K562 (cell line): ENCODE results near the gene MAST1. TPM values are rescaled to one million over a fixed set of nuclear protein-coding genes. Genes with fewer than 3 reads are reported as not detected.

Experiments
- ERF ChIP-seq: fragments of 450-650 bp; formaldehyde crosslinking; IDR thresholded peaks from 2 replicates; pipeline ENCODE4 v1.4.0; 2020; ENCODE audit warnings: mild to moderate bottlenecking, mixed read lengths
- HDGF ChIP-seq: fragments of 450-650 bp; IDR thresholded peaks from 2 replicates; pipeline ENCODE4 v1.6.1; 2016
- HMGN3 ChIP-seq: IDR thresholded peaks from 2 replicates; pipeline ENCODE4 v1.6.1; 2011; ENCODE audit warnings: borderline replicate concordance, low read depth, mild to moderate bottlenecking, mixed read lengths, low read length; ENCODE audit not compliant: insufficient read length; ENCODE audit errors: extremely low read depth
- JUN ChIP-seq, 2 experiments: sonication (generic) in 1 of 2; formaldehyde crosslinking in 1 of 2; IDR thresholded peaks; 2 replicates each; pipeline versions ENCODE4 v1.6.1 to v1.8.0; 2012 to 2022; ENCODE audit warnings: borderline replicate concordance in 2 of 2, mild to moderate bottlenecking in 2 of 2, improper control_type of control experiment in 1 of 2, low read depth in 1 of 2, low read length in 1 of 2, missing genetic modification reagents in 1 of 2
- JUND ChIP-seq, 2 experiments: IDR thresholded peaks; 2 replicates in 1 of 2; 3 replicates in 1 of 2; pipeline ENCODE4 v1.6.1; 2011; ENCODE audit warnings: borderline replicate concordance in 2 of 2, low read depth in 2 of 2, low read length in 2 of 2, improper control_type of control experiment in 1 of 2, missing biosample characterization in 1 of 2, missing genetic modification characterization in 1 of 2, missing genetic modification reagents in 1 of 2
- KLF13 ChIP-seq: fragments of 450-650 bp; IDR thresholded peaks from 2 replicates; pipeline ENCODE4 v1.6.1; 2016; ENCODE audit warnings: missing genetic modification characterization, low read depth, mild to moderate bottlenecking, missing compliant biosample characterization, moderate library complexity, borderline replicate concordance
- KLF16 ChIP-seq: IDR thresholded peaks from 2 replicates; pipeline ENCODE4 v1.6.1; 2016; ENCODE audit warnings: antibody characterized with exemption
- MTA3 ChIP-seq: fragments of 450-650 bp; formaldehyde crosslinking; IDR thresholded peaks from 2 replicates; pipeline ENCODE4 v1.6.1; 2017; ENCODE audit warnings: mild to moderate bottlenecking, borderline replicate concordance
- MYC ChIP-seq, 2 experiments: fragments of 250-450 bp in 1 of 2; sonication (Bioruptor Pico) in 1 of 2; IDR thresholded peaks; 2 replicates each; pipeline versions ENCODE4 v1.5.1 to v1.6.1; 2012 to 2021; ENCODE audit warnings: low read depth in 2 of 2, borderline replicate concordance in 1 of 2, improper control_type of control experiment in 1 of 2, low read length in 1 of 2, mild to moderate bottlenecking in 1 of 2, moderate library complexity in 1 of 2
- PHF21A ChIP-seq: fragments of 450-650 bp; IDR thresholded peaks from 2 replicates; pipeline ENCODE4 v1.6.1; 2017; ENCODE audit warnings: low read depth, borderline replicate concordance
- RNF2 ChIP-seq: sonication (generic); IDR thresholded peaks from 2 replicates; pipeline ENCODE4 v1.6.1; 2016
- SLC30A9 ChIP-seq: fragments of 250-450 bp; sonication (Bioruptor Pico); IDR thresholded peaks from 2 replicates; pipeline ENCODE4 v1.8.0; 2022; ENCODE audit warnings: mild to moderate bottlenecking, moderate library complexity
- SP1 ChIP-seq: sonication (generic); formaldehyde crosslinking; IDR thresholded peaks from 2 replicates; pipeline ENCODE4 v1.8.1; 2022; ENCODE audit warnings: mild to moderate bottlenecking, missing genetic modification reagents
- SRF ChIP-seq, 2 experiments: fragments of 250-450, 450-650 bp in 1 of 2; sonication (Bioruptor Pico) in 1 of 2; sonication (generic) in 1 of 2; formaldehyde crosslinking; IDR thresholded peaks; 2 replicates each; pipeline versions ENCODE4 v1.5.0 to v1.5.1; 2020 to 2022; ENCODE audit warnings: mild to moderate bottlenecking in 1 of 2, missing genetic modification reagents in 1 of 2
- ZBTB8A ChIP-seq: fragments of 450-650 bp; IDR thresholded peaks from 2 replicates; pipeline ENCODE4 v1.6.1; 2018; ENCODE audit warnings: mild to moderate bottlenecking, moderate library complexity; ENCODE audit not compliant: partially characterized antibody
- polyA plus RNA-seq, 8 experiments: library from polyadenylated mRNA; depleted of rRNA in 4 of 8; stranded (reverse) in 5 of 8; unstranded in 3 of 8; fragments of >200 nt; fragmentation: Nextera tagmentation in 2 of 8; fragmentation: Illumina TruSeq in 1 of 8; extraction: Ambion mirVana in 2 of 8; extraction: Trizol in 1 of 8; gene quantifications; 2 replicates each; pipeline versions ENCODE4 v1.2.1 to v1.2.3, GENCODE V29; 2011 to 2014; ENCODE audit warnings: inconsistent platforms in 1 of 8, missing spikeins in 1 of 8
- total RNA-seq, 7 experiments: library from RNA; depleted of rRNA in 6 of 7; stranded (reverse); fragments of >200 nt in 6 of 7; fragmentation: Illumina TruSeq in 2 of 7; extraction: Trizol in 2 of 7; gene quantifications; 2 replicates each; pipeline versions ENCODE4 v1.2.1 to v1.2.3, GENCODE V29; 2011 to 2021; ENCODE audit warnings: low replicate concordance in 1 of 7
- TF ChIP-seq, protein P1 (sequence below): fragments of 450-650 bp; IDR thresholded peaks from 2 replicates; pipeline ENCODE4 v1.6.1; 2016; ENCODE audit warnings: borderline replicate concordance
- TF ChIP-seq, protein P2 (sequence below): sonication (generic); formaldehyde crosslinking; IDR thresholded peaks from 2 replicates; pipeline ENCODE4 v1.9.0; 2022; ENCODE audit warnings: mild to moderate bottlenecking, missing genetic modification reagents
- TF ChIP-seq, protein P3 (sequence below): sonication (generic); formaldehyde crosslinking; IDR thresholded peaks from 2 replicates; pipeline ENCODE4 v1.8.0; 2022; ENCODE audit warnings: mild to moderate bottlenecking, missing genetic modification reagents
- TF ChIP-seq, protein P4 (sequence below), 3 experiments: IDR thresholded peaks in 2 of 3; conservative IDR thresholded peaks in 1 of 3; 2 replicates each; pipeline ENCODE4 v1.5.1; 2011 to 2012; ENCODE audit warnings: low read length in 3 of 3, mild to moderate bottlenecking in 3 of 3, control low read depth in 2 of 3, improper control_type of control experiment in 1 of 3, inconsistent platforms in 1 of 3, low read depth in 1 of 3, mixed read lengths in 1 of 3, moderate library complexity in 1 of 3; ENCODE audit not compliant: insufficient read depth in 2 of 3

The MAST1 gene
- total and polyA plus RNA-seq, 9 of the 15 experiments (the other 6 are each of a cell fraction or from before 2014, with no cell fraction given), result 0.48 to 10.3 (median 3.9) TPM

DNA sequence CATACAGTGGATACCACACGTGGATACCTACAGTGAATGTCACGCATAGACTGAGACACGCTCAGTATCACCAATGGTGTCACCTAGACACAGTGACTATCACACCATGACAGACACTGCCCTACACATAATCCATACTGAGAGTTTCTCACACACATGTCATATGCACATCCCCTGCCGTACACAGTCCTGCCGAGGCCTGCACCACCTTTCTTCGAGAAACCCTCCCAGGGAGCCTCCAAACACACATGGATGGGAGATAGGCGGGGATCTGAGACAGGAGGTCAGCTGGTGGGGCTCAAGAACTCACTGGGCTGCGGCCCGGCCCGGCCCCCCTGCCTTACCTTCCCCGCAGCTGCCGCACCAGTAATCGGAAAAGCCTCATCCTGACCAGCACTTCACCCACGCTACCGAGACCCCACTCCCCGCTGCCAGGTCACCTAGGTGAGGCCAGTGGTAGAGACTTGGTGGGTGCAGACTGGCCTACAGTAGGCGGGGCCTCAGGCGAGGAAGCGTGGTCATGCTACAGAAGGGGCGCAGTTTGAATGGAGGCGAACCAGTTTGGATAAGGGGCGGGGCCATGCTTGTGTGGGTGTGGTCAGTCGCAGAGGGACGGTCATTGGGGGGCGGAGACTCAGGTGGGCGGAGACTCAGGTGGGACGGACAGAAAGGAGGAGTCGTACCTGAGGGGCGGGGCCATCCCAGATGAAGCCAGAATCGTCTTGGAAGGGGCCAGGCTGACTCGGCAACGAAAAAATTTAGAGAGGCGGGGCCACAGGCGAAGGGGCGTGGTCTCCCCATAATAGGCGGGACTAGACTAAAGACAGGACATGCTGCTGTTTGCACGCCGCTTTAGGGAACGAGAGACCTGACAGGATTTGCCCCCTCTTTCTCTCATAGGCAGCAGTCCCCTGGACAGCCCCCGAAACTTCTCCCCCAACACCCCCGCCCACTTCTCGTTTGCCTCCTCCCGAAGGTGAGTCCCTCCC, 2.1 kb downstream of the MAST1 start (continued):
- TF ChIP-seq, protein P1, sequence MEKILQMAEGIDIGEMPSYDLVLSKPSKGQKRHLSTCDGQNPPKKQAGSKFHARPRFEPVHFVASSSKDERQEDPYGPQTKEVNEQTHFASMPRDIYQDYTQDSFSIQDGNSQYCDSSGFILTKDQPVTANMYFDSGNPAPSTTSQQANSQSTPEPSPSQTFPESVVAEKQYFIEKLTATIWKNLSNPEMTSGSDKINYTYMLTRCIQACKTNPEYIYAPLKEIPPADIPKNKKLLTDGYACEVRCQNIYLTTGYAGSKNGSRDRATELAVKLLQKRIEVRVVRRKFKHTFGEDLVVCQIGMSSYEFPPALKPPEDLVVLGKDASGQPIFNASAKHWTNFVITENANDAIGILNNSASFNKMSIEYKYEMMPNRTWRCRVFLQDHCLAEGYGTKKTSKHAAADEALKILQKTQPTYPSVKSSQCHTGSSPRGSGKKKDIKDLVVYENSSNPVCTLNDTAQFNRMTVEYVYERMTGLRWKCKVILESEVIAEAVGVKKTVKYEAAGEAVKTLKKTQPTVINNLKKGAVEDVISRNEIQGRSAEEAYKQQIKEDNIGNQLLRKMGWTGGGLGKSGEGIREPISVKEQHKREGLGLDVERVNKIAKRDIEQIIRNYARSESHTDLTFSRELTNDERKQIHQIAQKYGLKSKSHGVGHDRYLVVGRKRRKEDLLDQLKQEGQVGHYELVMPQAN, result peak; percentile 66
- TF ChIP-seq HDGF (peak; percentile 99), KLF13 (tag) (0 out of 2 replicates have a peak, but pooled peaks have one; percentile 27), SRF (CRISPR knock-in tag; IDR thresholded peaks at IDR 0.05) (peak in 1 of 2 experiments; percentile 82; a peak in 1 of 4 replicates), SLC30A9 (no peak), MTA3 (0 out of 2 replicates have a peak, but pooled peaks have one; percentile 24), KLF16 (no peak), HMGN3 (peak; percentile 30), RNF2 (no peak), SP1 (CRISPR knock-in tag) (peak; percentile 94), ERF (no peak), ZBTB8A (no peak), JUN (IDR thresholded peaks at IDR 0.05; ENCODE audit: borderline replicate concordance, low read depth, low read length) (no peak), JUN (CRISPR knock-in tag; IDR thresholded peaks at IDR 0.05; ENCODE audit: borderline replicate concordance) (no peak), JUND (IDR thresholded peaks at IDR 0.05; ENCODE audit: borderline replicate concordance, low read depth, low read length) (0 out of 2 replicates have a peak, but pooled peaks have one; percentile 36), JUND (tag; IDR thresholded peaks at IDR 0.05; ENCODE audit: borderline replicate concordance, low read depth, low read length) (no peak), MYC (IDR thresholded peaks at IDR 0.05; ENCODE audit: low read depth, low read length) (peak; percentile 70), MYC (CRISPR knock-in tag; IDR thresholded peaks at IDR 0.05; ENCODE audit: borderline replicate concordance, low read depth) (no peak), PHF21A (no peak)
- TF ChIP-seq, protein P2, sequence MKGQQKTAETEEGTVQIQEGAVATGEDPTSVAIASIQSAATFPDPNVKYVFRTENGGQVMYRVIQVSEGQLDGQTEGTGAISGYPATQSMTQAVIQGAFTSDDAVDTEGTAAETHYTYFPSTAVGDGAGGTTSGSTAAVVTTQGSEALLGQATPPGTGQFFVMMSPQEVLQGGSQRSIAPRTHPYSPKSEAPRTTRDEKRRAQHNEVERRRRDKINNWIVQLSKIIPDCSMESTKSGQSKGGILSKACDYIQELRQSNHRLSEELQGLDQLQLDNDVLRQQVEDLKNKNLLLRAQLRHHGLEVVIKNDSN, result peak; percentile 54
- TF ChIP-seq, protein P3, sequence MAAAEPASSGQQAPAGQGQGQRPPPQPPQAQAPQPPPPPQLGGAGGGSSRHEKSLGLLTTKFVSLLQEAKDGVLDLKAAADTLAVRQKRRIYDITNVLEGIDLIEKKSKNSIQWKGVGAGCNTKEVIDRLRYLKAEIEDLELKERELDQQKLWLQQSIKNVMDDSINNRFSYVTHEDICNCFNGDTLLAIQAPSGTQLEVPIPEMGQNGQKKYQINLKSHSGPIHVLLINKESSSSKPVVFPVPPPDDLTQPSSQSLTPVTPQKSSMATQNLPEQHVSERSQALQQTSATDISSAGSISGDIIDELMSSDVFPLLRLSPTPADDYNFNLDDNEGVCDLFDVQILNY (CRISPR knock-in tag), result 0 out of 2 replicates have a peak, but pooled peaks have one; percentile 65
- TF ChIP-seq, protein P4, sequence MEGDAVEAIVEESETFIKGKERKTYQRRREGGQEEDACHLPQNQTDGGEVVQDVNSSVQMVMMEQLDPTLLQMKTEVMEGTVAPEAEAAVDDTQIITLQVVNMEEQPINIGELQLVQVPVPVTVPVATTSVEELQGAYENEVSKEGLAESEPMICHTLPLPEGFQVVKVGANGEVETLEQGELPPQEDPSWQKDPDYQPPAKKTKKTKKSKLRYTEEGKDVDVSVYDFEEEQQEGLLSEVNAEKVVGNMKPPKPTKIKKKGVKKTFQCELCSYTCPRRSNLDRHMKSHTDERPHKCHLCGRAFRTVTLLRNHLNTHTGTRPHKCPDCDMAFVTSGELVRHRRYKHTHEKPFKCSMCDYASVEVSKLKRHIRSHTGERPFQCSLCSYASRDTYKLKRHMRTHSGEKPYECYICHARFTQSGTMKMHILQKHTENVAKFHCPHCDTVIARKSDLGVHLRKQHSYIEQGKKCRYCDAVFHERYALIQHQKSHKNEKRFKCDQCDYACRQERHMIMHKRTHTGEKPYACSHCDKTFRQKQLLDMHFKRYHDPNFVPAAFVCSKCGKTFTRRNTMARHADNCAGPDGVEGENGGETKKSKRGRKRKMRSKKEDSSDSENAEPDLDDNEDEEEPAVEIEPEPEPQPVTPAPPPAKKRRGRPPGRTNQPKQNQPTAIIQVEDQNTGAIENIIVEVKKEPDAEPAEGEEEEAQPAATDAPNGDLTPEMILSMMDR (IDR thresholded peaks at IDR 0.05 in 2 of 3, conservative IDR thresholded peaks at IDR 0.05 in 1 of 3; ENCODE audit: insufficient read depth in 2 of 3, low read depth in 1 of 3, low read length in 3 of 3), result 0 out of 6 replicates have a peak, but pooled peaks of 2 of the 3 experiments have one; percentile 1 to 5
